SK-N-SH (cell line): ENCODE results near the gene MRPL12.
A peak's percentile ranks its signal among the peaks of the same experiment; 100 is the strongest.

Experiments
- CTCF ChIP-seq: fragments of 200-600 bp; sonication (generic); IDR thresholded peaks from 2 replicates; pipeline ENCODE4 v1.6.1; 2017; ENCODE audit warnings: antibody characterized with exemption, mild to moderate bottlenecking, moderate library complexity
- ELF1 ChIP-seq: IDR thresholded peaks from 2 replicates; pipeline ENCODE4 v1.4.0; 2012
- EP300 ChIP-seq, 2 experiments: IDR thresholded peaks; 2 replicates each; pipeline versions ENCODE4 v1.4.0 to v1.6.1; 2012; ENCODE audit warnings: borderline replicate concordance in 1 of 2, low read depth in 1 of 2, low read length in 1 of 2
- EZH2phosphoT487 ChIP-seq: fragments of 200-600 bp; sonication (generic); IDR thresholded peaks from 2 replicates; pipeline ENCODE4 v1.6.1; 2017; ENCODE audit warnings: low read depth, mixed run types, mild to moderate bottlenecking, antibody characterized with exemption, moderate library complexity, borderline replicate concordance
- MXI1 ChIP-seq: IDR thresholded peaks from 2 replicates; pipeline ENCODE4 v1.6.1; 2012; ENCODE audit warnings: mild to moderate bottlenecking, low read depth, low read length, improper control_type of control experiment
- POLR2AphosphoS5 ChIP-seq: IDR thresholded peaks from 2 replicates; pipeline ENCODE4 v1.6.1; 2012; ENCODE audit warnings: low read depth, low read length
- RAD21 ChIP-seq: IDR thresholded peaks from 2 replicates; pipeline ENCODE4 v1.6.1; 2012; ENCODE audit warnings: mild to moderate bottlenecking, low read length
- RCOR1 ChIP-seq: fragments of 150-350 bp; IDR thresholded peaks from 2 replicates; pipeline ENCODE4 v1.6.1; 2017; ENCODE audit warnings: antibody characterized with exemption, low read length
- TF ChIP-seq, protein P1 (sequence below): IDR thresholded peaks from 2 replicates; pipeline ENCODE4 v1.6.1; 2012; ENCODE audit warnings: mild to moderate bottlenecking, low read depth, low read length, moderate library complexity
- TF ChIP-seq, protein P2 (sequence below): fragments of 150-350 bp; IDR thresholded peaks from 2 replicates; pipeline ENCODE4 v1.6.1; 2017; ENCODE audit warnings: antibody characterized with exemption, low read length, low read depth, borderline replicate concordance

DNA sequence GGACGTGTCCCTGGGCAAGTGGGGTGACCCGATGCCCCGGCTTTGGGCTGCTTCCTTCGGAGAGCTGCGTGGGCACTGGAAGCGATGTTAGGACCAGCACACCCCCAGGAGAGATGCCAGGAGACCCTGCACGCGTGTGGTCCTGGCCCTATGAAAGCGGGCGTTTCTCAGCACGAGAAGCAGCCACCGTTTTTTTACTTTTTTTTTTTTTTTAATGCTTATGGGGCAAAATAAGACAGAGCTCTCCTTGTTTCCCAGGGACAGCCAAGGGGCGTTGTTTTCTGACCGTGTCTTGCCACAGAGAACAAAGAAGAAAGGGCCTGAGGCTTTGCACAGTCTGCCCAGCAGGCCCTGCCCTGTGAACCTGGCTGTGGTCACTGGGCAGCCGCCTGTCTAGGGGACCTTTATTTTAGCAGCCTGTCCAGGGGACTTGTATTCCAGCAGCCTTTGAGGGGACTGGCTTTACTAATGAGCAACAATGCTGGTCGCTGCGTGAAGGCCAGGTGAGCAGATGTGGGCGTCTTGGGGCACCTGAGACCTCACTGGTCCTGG is 9.9 kb downstream of the MRPL12 start:
- TF ChIP-seq EP300 (IDR thresholded peaks at IDR 0.05; ENCODE audit: borderline replicate concordance in 1 of 2, low read depth in 1 of 2, low read length in 1 of 2) (no peak), CTCF (no peak), ELF1 (no peak), MXI1 (0 out of 2 replicates have a peak, but pooled peaks have one; percentile 10), RAD21 (no peak), POLR2AphosphoS5 (no peak), RCOR1 (no peak), EZH2phosphoT487 (no peak)
- TF ChIP-seq, protein P1, sequence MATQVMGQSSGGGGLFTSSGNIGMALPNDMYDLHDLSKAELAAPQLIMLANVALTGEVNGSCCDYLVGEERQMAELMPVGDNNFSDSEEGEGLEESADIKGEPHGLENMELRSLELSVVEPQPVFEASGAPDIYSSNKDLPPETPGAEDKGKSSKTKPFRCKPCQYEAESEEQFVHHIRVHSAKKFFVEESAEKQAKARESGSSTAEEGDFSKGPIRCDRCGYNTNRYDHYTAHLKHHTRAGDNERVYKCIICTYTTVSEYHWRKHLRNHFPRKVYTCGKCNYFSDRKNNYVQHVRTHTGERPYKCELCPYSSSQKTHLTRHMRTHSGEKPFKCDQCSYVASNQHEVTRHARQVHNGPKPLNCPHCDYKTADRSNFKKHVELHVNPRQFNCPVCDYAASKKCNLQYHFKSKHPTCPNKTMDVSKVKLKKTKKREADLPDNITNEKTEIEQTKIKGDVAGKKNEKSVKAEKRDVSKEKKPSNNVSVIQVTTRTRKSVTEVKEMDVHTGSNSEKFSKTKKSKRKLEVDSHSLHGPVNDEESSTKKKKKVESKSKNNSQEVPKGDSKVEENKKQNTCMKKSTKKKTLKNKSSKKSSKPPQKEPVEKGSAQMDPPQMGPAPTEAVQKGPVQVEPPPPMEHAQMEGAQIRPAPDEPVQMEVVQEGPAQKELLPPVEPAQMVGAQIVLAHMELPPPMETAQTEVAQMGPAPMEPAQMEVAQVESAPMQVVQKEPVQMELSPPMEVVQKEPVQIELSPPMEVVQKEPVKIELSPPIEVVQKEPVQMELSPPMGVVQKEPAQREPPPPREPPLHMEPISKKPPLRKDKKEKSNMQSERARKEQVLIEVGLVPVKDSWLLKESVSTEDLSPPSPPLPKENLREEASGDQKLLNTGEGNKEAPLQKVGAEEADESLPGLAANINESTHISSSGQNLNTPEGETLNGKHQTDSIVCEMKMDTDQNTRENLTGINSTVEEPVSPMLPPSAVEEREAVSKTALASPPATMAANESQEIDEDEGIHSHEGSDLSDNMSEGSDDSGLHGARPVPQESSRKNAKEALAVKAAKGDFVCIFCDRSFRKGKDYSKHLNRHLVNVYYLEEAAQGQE: no peak
- TF ChIP-seq, protein P2, sequence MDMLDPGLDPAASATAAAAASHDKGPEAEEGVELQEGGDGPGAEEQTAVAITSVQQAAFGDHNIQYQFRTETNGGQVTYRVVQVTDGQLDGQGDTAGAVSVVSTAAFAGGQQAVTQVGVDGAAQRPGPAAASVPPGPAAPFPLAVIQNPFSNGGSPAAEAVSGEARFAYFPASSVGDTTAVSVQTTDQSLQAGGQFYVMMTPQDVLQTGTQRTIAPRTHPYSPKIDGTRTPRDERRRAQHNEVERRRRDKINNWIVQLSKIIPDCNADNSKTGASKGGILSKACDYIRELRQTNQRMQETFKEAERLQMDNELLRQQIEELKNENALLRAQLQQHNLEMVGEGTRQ: no peak
